B cell (primary cell): ENCODE measurements around the gene FKRP.

Source experiments
- EZH2 ChIP-seq: IDR thresholded peaks from 2 replicates; pipeline ENCODE4 v1.6.1; 2012; ENCODE audit warnings: borderline replicate concordance, low read depth, mild to moderate bottlenecking, moderate library complexity, low read length; ENCODE audit not compliant: insufficient read depth, poor library complexity, severe bottlenecking
- TF ChIP-seq, protein P1 (sequence below): fragments of 200-600 bp; IDR thresholded peaks from one replicate; pipeline ENCODE4 v1.8.0; 2022; ENCODE audit warnings: antibody characterized with exemption, mild to moderate bottlenecking

DNA sequence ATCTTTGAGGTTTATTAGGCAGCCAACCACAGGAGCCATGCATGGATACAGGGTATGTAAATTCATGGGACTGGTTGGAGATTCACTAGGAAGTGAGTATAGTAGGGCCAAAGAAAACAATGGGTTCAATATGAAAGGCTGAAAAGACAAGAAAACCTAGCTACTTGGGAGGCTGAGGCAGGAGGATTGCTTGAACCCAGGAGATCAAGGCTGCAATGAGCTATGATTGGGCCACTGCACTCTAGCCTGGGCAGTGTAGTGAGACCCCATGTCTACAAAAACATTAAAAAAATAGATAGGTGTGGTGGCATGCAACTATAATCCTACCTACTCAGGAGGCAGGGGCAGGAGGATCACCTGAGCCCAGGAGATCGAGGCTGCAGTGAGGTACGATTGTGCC lies 52.9 kb downstream of the FKRP start:
- TF ChIP-seq, protein P1, sequence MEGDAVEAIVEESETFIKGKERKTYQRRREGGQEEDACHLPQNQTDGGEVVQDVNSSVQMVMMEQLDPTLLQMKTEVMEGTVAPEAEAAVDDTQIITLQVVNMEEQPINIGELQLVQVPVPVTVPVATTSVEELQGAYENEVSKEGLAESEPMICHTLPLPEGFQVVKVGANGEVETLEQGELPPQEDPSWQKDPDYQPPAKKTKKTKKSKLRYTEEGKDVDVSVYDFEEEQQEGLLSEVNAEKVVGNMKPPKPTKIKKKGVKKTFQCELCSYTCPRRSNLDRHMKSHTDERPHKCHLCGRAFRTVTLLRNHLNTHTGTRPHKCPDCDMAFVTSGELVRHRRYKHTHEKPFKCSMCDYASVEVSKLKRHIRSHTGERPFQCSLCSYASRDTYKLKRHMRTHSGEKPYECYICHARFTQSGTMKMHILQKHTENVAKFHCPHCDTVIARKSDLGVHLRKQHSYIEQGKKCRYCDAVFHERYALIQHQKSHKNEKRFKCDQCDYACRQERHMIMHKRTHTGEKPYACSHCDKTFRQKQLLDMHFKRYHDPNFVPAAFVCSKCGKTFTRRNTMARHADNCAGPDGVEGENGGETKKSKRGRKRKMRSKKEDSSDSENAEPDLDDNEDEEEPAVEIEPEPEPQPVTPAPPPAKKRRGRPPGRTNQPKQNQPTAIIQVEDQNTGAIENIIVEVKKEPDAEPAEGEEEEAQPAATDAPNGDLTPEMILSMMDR, result no peak
- no peak for TF ChIP-seq EZH2
